ENCODE measurements around the gene LRP6. TPM values are rescaled to one million over a fixed set of nuclear protein-coding genes. Genes with fewer than 3 reads are reported as not detected.
A peak's percentile ranks its signal among the peaks of the same experiment; 100 is the strongest.

The LRP6 gene
- total RNA-seq, 1 experiment from 2014 or later, result 62.4 TPM

DNA sequence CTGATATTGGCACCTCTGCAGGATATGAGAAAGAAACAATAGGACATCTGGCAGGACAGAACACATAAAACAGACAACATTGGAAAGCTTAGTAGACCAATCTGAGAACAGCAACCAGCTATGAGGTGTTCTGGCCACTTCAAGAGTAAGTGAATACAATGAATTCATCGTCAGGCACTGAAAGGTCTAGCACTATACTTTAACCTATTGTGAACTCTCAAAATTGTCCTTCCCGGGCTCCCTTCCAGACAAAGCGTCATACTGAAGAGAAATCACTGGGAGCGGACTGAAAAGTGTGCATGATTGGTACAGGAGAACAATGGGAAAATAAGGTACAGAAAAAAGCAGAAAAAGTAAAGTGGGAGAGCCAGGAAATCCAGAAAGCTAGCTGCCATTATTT, 75.8 kb downstream of the LRP6 start:
- Histone ChIP-seq H3K4me1 (ENCODE audit: insufficient read depth, low read length) (no peaks in the 10 kb centered on the region), H3K9ac (ENCODE audit: extremely low read depth, insufficient read length, low read length) (no peak overlapping the region), H2BK15ac (ENCODE audit: low read depth, low read length) (no peak overlapping the region), H2BK5ac (ENCODE audit: insufficient read length, low read length) (no peak overlapping the region), H3K79me2 (ENCODE audit: insufficient read depth, low read length) (peaks cover 2% of the 10 kb centered on the region; the same call in 1 of the 2 replicates), H3K56ac (ENCODE audit: insufficient read length, low read depth, low read length) (no peak overlapping the region), H3K18ac (ENCODE audit: insufficient read length, low read depth, low read length) (no peak overlapping the region), H2BK12ac (ENCODE audit: insufficient read length, low read depth, low read length) (no peak overlapping the region), H2AK5ac (ENCODE audit: insufficient read length, low read length) (no peak overlapping the region), H4K8ac (replicated peaks; ENCODE audit: insufficient read length, low read depth, low read length) (no peak overlapping the region), H4K5ac (ENCODE audit: insufficient read length, low read depth, low read length) (no peak overlapping the region), H4K91ac (ENCODE audit: insufficient read length, low read depth, low read length) (no peak overlapping the region), H3K23ac (ENCODE audit: insufficient read length, low read depth, low read length) (no peak overlapping the region), H3T11ph (ENCODE audit: low read length) (no peak overlapping the region), H2AFZ (ENCODE audit: low read length) (no peak overlapping the region), H3K23me2 (ENCODE audit: insufficient read length, low read depth, low read length, poor library complexity, severe bottlenecking) (no peaks in the 10 kb centered on the region), H3K9me3 (ENCODE audit: control insufficient read depth, low read depth, low read length) (no peaks in the 10 kb centered on the region), H3K27ac (ENCODE audit: insufficient read length, low read depth, low read length) (no peak overlapping the region), H3K4ac (ENCODE audit: low read depth, low read length) (no peak overlapping the region), H3K4me2 (ENCODE audit: insufficient read depth, insufficient read length, low read length) (no peak overlapping the region), H3K27me3 (ENCODE audit: insufficient read depth, low read length) (no peaks in the 10 kb centered on the region), H4K20me1 (ENCODE audit: control insufficient read depth, insufficient read depth, insufficient read length) (no peaks in the 10 kb centered on the region), H3K79me1 (ENCODE audit: insufficient read depth, low read depth, low read length, poor library complexity, severe bottlenecking) (peaks cover 3% of the 10 kb centered on the region), H2BK120ac (ENCODE audit: low read depth, low read length, poor library complexity, severe bottlenecking) (no peak overlapping the region), H2BK20ac (ENCODE audit: low read depth, low read length, poor library complexity, severe bottlenecking) (no peak overlapping the region), H3K14ac (ENCODE audit: insufficient read depth, low read length) (no peak overlapping the region)
- TF ChIP-seq, protein P1, sequence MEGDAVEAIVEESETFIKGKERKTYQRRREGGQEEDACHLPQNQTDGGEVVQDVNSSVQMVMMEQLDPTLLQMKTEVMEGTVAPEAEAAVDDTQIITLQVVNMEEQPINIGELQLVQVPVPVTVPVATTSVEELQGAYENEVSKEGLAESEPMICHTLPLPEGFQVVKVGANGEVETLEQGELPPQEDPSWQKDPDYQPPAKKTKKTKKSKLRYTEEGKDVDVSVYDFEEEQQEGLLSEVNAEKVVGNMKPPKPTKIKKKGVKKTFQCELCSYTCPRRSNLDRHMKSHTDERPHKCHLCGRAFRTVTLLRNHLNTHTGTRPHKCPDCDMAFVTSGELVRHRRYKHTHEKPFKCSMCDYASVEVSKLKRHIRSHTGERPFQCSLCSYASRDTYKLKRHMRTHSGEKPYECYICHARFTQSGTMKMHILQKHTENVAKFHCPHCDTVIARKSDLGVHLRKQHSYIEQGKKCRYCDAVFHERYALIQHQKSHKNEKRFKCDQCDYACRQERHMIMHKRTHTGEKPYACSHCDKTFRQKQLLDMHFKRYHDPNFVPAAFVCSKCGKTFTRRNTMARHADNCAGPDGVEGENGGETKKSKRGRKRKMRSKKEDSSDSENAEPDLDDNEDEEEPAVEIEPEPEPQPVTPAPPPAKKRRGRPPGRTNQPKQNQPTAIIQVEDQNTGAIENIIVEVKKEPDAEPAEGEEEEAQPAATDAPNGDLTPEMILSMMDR (conservative IDR thresholded peaks at IDR 0.05), result no peak
- WGBS (ENCODE audit: extremely low coverage, insufficient read length, low lambda C conversion rate), result no CpG with 5 or more reads among the region's 4 CpGs
- Mint-ChIP-seq H3K27me3 (ENCODE audit: low read depth) (no peaks in the 10 kb centered on the region; the same call in 1 of the 2 replicates), H3K36me3 (ENCODE audit: insufficient read depth in 1 of 3, low read depth in 3 of 3) (peaks cover 0 to 8% (median 4%) of the 10 kb centered on the region in 3 experiments; a peak in 2 of 7 replicates), H3K4me1 (peaks cover 2 to 4% of the 10 kb centered on the region in 2 experiments; a peak in 1 of 4 replicates), H3K9me3 (no peaks in the 10 kb centered on the region), H3K27ac (peak overlapping the region in 2 of 3 experiments; percentile 1 to 30; a peak in 2 of 7 replicates), H3K4me3 (no peak overlapping the region)
- no peak for DNase-seq
